Measurements from ENCODE around the gene PLA2G4E.

PLA2G4E gene

GRCh38 chr15:41932511-41933289 is 88.1 kb downstream of the PLA2G4E start:
- DNase-seq: no peak

GRCh38 chr15:41932101-41932500 is 88.7 kb downstream of the PLA2G4E start:
- DNase-seq: no peak
